Neural progenitor cell (in vitro differentiated cells): ENCODE measurements around the gene IGHMBP2.

Experiments used
- EZH2 ChIP-seq: fragments of 200-600 bp; sonication (generic); IDR thresholded peaks from 2 replicates; pipeline ENCODE4 v1.6.1; 2017; ENCODE audit warnings: antibody characterized with exemption, mild to moderate bottlenecking, moderate library complexity
- TF ChIP-seq, protein P1 (sequence below): fragments of 200-600 bp; sonication (generic); IDR thresholded peaks from 2 replicates; pipeline ENCODE4 v1.5.1; 2017; ENCODE audit warnings: antibody characterized with exemption, mild to moderate bottlenecking

- TF ChIP-seq, protein P1, sequence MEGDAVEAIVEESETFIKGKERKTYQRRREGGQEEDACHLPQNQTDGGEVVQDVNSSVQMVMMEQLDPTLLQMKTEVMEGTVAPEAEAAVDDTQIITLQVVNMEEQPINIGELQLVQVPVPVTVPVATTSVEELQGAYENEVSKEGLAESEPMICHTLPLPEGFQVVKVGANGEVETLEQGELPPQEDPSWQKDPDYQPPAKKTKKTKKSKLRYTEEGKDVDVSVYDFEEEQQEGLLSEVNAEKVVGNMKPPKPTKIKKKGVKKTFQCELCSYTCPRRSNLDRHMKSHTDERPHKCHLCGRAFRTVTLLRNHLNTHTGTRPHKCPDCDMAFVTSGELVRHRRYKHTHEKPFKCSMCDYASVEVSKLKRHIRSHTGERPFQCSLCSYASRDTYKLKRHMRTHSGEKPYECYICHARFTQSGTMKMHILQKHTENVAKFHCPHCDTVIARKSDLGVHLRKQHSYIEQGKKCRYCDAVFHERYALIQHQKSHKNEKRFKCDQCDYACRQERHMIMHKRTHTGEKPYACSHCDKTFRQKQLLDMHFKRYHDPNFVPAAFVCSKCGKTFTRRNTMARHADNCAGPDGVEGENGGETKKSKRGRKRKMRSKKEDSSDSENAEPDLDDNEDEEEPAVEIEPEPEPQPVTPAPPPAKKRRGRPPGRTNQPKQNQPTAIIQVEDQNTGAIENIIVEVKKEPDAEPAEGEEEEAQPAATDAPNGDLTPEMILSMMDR = no peak
- TF ChIP-seq EZH2 = no peak
These were observed 23.8 kb downstream of the IGHMBP2 start for GRCh38 chr11:68927280-68928135.
